GM12878 (cell line): Measurements from ENCODE around the gene KRT7. TPM values are rescaled to one million over a fixed set of nuclear protein-coding genes. Genes with fewer than 3 reads are reported as not detected.

Source experiments
- ATAC-seq: fragments of 200-7000 bp; cut with Tn5 transposase; 3 replicates; pipeline ENCODE4 v1.9.1; 2020; ENCODE audit warnings: mild to moderate bottlenecking, moderate library complexity
- BruUV-seq: library from RNA; stranded (reverse); fragments of 400-500 nt; replicated peaks from 2 replicates; lab custom pipeline; 2021; lab: Mats Ljungman, UMichigan
- CTCF ChIA-PET: fragments of 300-600 bp; sonication (Branson Sonifier 250); formaldehyde crosslinking; extraction: SDS; loops from one replicate; lab custom pipeline; 2021; ENCODE audit warnings: inconsistent platforms; lab: Yijun Ruan, JAX
- POLR2A ChIA-PET: fragments of 350-600 bp; formaldehyde crosslinking; extraction: SDS; loops from one replicate; lab custom pipeline; 2021; ENCODE audit warnings: inconsistent platforms; lab: Charles Lee
- RAD21 ChIA-PET: fragments of 300-600 bp; sonication (Branson Sonifier 250); formaldehyde crosslinking; loops from one replicate; lab custom pipeline; 2023; ENCODE audit warnings: antibody characterized with exemption; ENCODE audit not compliant: unreplicated experiment; lab: Charles Lee
- SMC1A ChIA-PET: fragments of 300-600 bp; sonication (Branson Sonifier 250); formaldehyde crosslinking; loops from one replicate; lab custom pipeline; 2023; ENCODE audit not compliant: unreplicated experiment, uncharacterized antibody; lab: Charles Lee
- DNase-seq: peaks from one replicate; pipeline ENCODE4 v3.0.0-alpha.2; 2011; ENCODE audit warnings: low read depth, low spot score
- FAIRE-seq: peaks from 3 replicates; lab custom pipeline; 2011; peaks lifted over from hg19 to GRCh38; lab: Jason Lieb, UNC
- H2AFZ ChIP-seq: 2 replicates; pipeline ENCODE4 v1.6.0; 2011; ENCODE audit warnings: low read depth, low read length, control low read depth; ENCODE audit not compliant: control insufficient read depth
- H3K27ac ChIP-seq: 2 replicates; pipeline ENCODE4 v1.5.1; 2011; ENCODE audit warnings: control low read depth; ENCODE audit not compliant: control insufficient read depth, insufficient read depth
- H3K27me3 ChIP-seq, 2 experiments: replicated peaks in 1 of 2; 2 replicates each; pipeline versions ENCODE4 v1.6.0 to v1.6.1; 2011; ENCODE audit warnings: low read length in 1 of 2; ENCODE audit not compliant: control insufficient read depth in 2 of 2, insufficient read depth in 2 of 2
- H3K36me3 ChIP-seq, 2 experiments: 2 replicates each; pipeline ENCODE4 v1.5.1; 2011; ENCODE audit warnings: low read length in 1 of 2; ENCODE audit not compliant: control insufficient read depth in 2 of 2, insufficient read depth in 2 of 2
- H3K4me1 ChIP-seq: 2 replicates; pipeline ENCODE4 v1.6.1; 2011; ENCODE audit warnings: mild to moderate bottlenecking, low read length, moderate library complexity, mixed read lengths; ENCODE audit not compliant: control insufficient read depth, insufficient read depth
- H3K4me2 ChIP-seq: 2 replicates; pipeline ENCODE4 v1.6.0; 2011; ENCODE audit warnings: control low read depth; ENCODE audit not compliant: control insufficient read depth, insufficient read depth
- H3K4me3 ChIP-seq: fragments of 200-600 bp; sonication (generic); 2 replicates; pipeline ENCODE4 v1.5.1; 2016
- H3K79me2 ChIP-seq: 2 replicates; pipeline ENCODE4 v1.6.0; 2011; ENCODE audit warnings: low read length; ENCODE audit not compliant: control insufficient read depth, insufficient read depth
- H3K9ac ChIP-seq: 2 replicates; pipeline ENCODE4 v1.8.0; 2011; ENCODE audit warnings: low read length, control low read depth, mixed read lengths; ENCODE audit not compliant: control insufficient read depth, insufficient read depth
- H3K9me3 ChIP-seq: replicated peaks from 3 replicates; pipeline ENCODE4 v1.5.1; 2011; ENCODE audit warnings: mild to moderate bottlenecking, low read length; ENCODE audit not compliant: control insufficient read depth, insufficient read depth
- H4K20me1 ChIP-seq: 2 replicates; pipeline ENCODE4 v1.6.0; 2011; ENCODE audit not compliant: control insufficient read depth, insufficient read depth
- ATF7 ChIP-seq: fragments of 450-650 bp; IDR thresholded peaks from 2 replicates; pipeline ENCODE4 v1.6.1; 2016; ENCODE audit warnings: low read depth, mild to moderate bottlenecking
- BACH1 ChIP-seq: fragments of 450-650 bp; IDR thresholded peaks from 2 replicates; pipeline ENCODE4 v1.6.1; 2017; ENCODE audit warnings: mild to moderate bottlenecking, borderline replicate concordance
- IKZF2 ChIP-seq, 2 experiments: fragments of 450-650 bp; IDR thresholded peaks; 2 replicates each; pipeline ENCODE4 v1.6.1; 2017; ENCODE audit warnings: mild to moderate bottlenecking in 2 of 2, moderate library complexity in 2 of 2
- KAT2A ChIP-seq: conservative IDR thresholded peaks from 2 replicates; pipeline ENCODE4 v1.6.1; 2011; ENCODE audit warnings: low read depth, low read length; ENCODE audit not compliant: control insufficient read depth
- MYB ChIP-seq: fragments of 150-350 bp; IDR thresholded peaks from 2 replicates; pipeline ENCODE4 v1.6.1; 2014; ENCODE audit warnings: mild to moderate bottlenecking, low read depth, low read length, borderline replicate concordance
- NFIC ChIP-seq: IDR thresholded peaks from 2 replicates; pipeline ENCODE4 v1.6.1; 2012; ENCODE audit warnings: low read depth, mild to moderate bottlenecking, inconsistent platforms, low read length, moderate library complexity
- PAX8 ChIP-seq: fragments of 450-650 bp; IDR thresholded peaks from 2 replicates; pipeline ENCODE4 v1.6.1; 2017; ENCODE audit warnings: mild to moderate bottlenecking, moderate library complexity
- POLR2A ChIP-seq: IDR thresholded peaks from 2 replicates; pipeline ENCODE4 v1.6.1; 2011; ENCODE audit warnings: low read depth, mild to moderate bottlenecking, low read length
- POLR2AphosphoS5 ChIP-seq: IDR thresholded peaks from 2 replicates; pipeline ENCODE4 v1.6.1; 2011; ENCODE audit warnings: mild to moderate bottlenecking, low read length, inconsistent platforms
- RB1 ChIP-seq: fragments of 450-650 bp; formaldehyde crosslinking; IDR thresholded peaks from 2 replicates; pipeline ENCODE4 v1.6.1; 2017; ENCODE audit warnings: mild to moderate bottlenecking, borderline replicate concordance
- RBBP5 ChIP-seq: fragments of 200-600 bp; sonication (generic); conservative IDR thresholded peaks from 2 replicates; pipeline ENCODE4 v1.6.1; 2016
- SIX5 ChIP-seq: IDR thresholded peaks from 2 replicates; pipeline ENCODE4 v1.6.1; 2011; ENCODE audit warnings: mild to moderate bottlenecking, low read depth, low read length, moderate library complexity; ENCODE audit not compliant: severe bottlenecking
- STAT1 ChIP-seq: fragments of 450-650 bp; conservative IDR thresholded peaks from 2 replicates; pipeline ENCODE4 v1.6.1; 2014; ENCODE audit warnings: antibody characterized with exemption, mild to moderate bottlenecking
- STAT3 ChIP-seq: IDR thresholded peaks from 2 replicates; pipeline ENCODE4 v1.6.1; 2011; ENCODE audit warnings: low read depth, low read length, improper control_type of control experiment
- SUPT20H ChIP-seq: IDR thresholded peaks from 2 replicates; pipeline ENCODE4 v1.6.1; 2011; ENCODE audit warnings: low read depth, mild to moderate bottlenecking, low read length, moderate library complexity, borderline replicate concordance; ENCODE audit not compliant: control insufficient read depth
- ZNF274 ChIP-seq: IDR thresholded peaks from one replicate; pipeline ENCODE4 v1.8.0; 2011; ENCODE audit not compliant: insufficient read length, insufficient read depth
- WGBS: methylation state at CpG from one replicate; pipeline ENCODE4 v1.1.6; 2016; ENCODE audit warnings: low lambda C conversion rate; ENCODE audit not compliant: insufficient replicate concordance, insufficient coverage; ENCODE audit errors: missing lambda C conversion rate; 5-methylcytosine and 5-hydroxymethylcytosine counted together
- in situ Hi-C: fragments of 300-500 bp; cut with MboI; formaldehyde crosslinking; loops from 9 replicates; pipeline ENCODE4 v1.14.3; 2018; ENCODE audit warnings: mixed read lengths
- intact Hi-C: fragments of 100-400 bp; cut with micrococcal nuclease; formaldehyde crosslinking; loops from one replicate; pipeline ENCODE4 v1.14.2; 2022; ENCODE audit not compliant: unreplicated experiment
- polyA plus RNA-seq, 11 experiments: library from polyadenylated mRNA; depleted of rRNA in 4 of 11; unstranded in 6 of 11; stranded (reverse) in 5 of 11; fragments of >200 nt; fragmentation: Nextera tagmentation in 4 of 11; fragmentation: Illumina TruSeq in 1 of 11; extraction: Ambion mirVana in 4 of 11; extraction: Trizol in 1 of 11; gene quantifications; 1 replicate in 1 of 11; 2 replicates in 10 of 11; pipeline versions ENCODE4 v1.2.1 to v1.2.3, GENCODE V29; 2011 to 2016; ENCODE audit warnings: inconsistent platforms in 2 of 11, missing spikeins in 2 of 11, low read depth in 1 of 11
- total RNA-seq, 4 experiments: library from RNA; depleted of rRNA in 3 of 4; stranded (reverse); fragments of >200 nt in 3 of 4; fragmentation: Illumina TruSeq in 1 of 4; extraction: Trizol in 1 of 4; gene quantifications; 2 replicates each; pipeline versions ENCODE4 v1.2.1 to v1.2.3, GENCODE V29; 2013 to 2021
- TF ChIP-seq, protein P1 (sequence below): fragments of 450-650 bp; formaldehyde crosslinking; IDR thresholded peaks from 2 replicates; pipeline ENCODE4 v1.4.0; 2020; ENCODE audit warnings: mild to moderate bottlenecking, moderate library complexity
- TF ChIP-seq, protein P2 (sequence below): fragments of 450-650 bp; IDR thresholded peaks from 2 replicates; pipeline ENCODE4 v1.6.1; 2017; ENCODE audit warnings: borderline replicate concordance
- TF ChIP-seq, protein P3 (sequence below): fragments of 150-350 bp; IDR thresholded peaks from 2 replicates; pipeline ENCODE4 v1.6.1; 2014; ENCODE audit warnings: mild to moderate bottlenecking, low read depth, low read length

Gene KRT7
- total and polyA plus RNA-seq, 10 of the 15 experiments (the other 5 are each of a cell fraction or from before 2014, with no cell fraction given), result 0.90 to 18.7 (median 4.8) TPM

DNA sequence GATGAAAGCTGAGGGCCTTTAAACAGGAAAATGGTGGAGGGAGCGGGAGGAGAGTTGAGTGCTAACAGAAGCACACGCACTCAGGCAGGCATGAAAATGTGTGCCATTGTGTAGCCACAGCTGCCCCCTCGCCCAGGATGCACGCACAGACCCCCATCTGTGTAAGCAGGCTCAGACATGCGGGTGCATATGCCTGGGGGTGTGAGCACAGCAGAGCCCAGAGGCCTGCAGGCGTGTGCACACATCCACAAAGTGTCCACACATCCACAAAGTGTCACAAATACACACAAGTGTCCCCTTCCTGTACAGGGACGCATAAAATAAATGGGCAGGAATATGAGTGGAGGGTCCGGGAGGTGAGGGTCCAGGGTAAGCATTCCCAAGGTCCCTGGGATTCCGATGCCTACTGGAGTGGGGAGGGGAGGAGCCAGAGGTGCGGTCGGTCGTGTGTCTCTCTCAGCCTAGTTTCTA is 805 bp upstream of the KRT7 start:
- Histone ChIP-seq H3K27ac (no peak overlapping the region), H3K79me2 (no peaks in the 10 kb centered on the region), H3K27me3 (peaks cover 7 to 17% of the 10 kb centered on the region in 2 experiments; a peak in 3 of 4 replicates), H2AFZ (no peak overlapping the region), H3K4me1 (no peaks in the 10 kb centered on the region), H3K4me3 (no peak overlapping the region), H3K9me3 (no peaks in the 10 kb centered on the region), H3K36me3 (no peaks in the 10 kb centered on the region), H3K9ac (no peak overlapping the region), H3K4me2 (no peak overlapping the region), H4K20me1 (no peaks in the 10 kb centered on the region)
- intact Hi-C loops (no loop called here), in situ Hi-C loops (no loop called here)
- ChIA-PET RAD21 (no interaction called here), SMC1A (interaction anchor here (1.2 kb wide), 1 partner anchor 13 kb away, joined by 3 read pairs; no protein-coding TSS in a partner anchor), POLR2A (interaction anchor here (0.6 kb wide), 1 partner anchor 51 kb away, joined by 3 read pairs; no protein-coding TSS in a partner anchor), CTCF (no interaction called here)
- TF ChIP-seq IKZF2 (IDR thresholded peaks at IDR 0.05) (no peak), POLR2A (no peak), NFIC (no peak), POLR2AphosphoS5 (no peak), RB1 (no peak), KAT2A (no peak), SIX5 (no peak), SUPT20H (no peak), PAX8 (no peak), STAT1 (no peak), BACH1 (no peak), STAT3 (no peak), ATF7 (no peak), ZNF274 (no peak), MYB (no peak), RBBP5 (no peak)
- TF ChIP-seq, protein P1, sequence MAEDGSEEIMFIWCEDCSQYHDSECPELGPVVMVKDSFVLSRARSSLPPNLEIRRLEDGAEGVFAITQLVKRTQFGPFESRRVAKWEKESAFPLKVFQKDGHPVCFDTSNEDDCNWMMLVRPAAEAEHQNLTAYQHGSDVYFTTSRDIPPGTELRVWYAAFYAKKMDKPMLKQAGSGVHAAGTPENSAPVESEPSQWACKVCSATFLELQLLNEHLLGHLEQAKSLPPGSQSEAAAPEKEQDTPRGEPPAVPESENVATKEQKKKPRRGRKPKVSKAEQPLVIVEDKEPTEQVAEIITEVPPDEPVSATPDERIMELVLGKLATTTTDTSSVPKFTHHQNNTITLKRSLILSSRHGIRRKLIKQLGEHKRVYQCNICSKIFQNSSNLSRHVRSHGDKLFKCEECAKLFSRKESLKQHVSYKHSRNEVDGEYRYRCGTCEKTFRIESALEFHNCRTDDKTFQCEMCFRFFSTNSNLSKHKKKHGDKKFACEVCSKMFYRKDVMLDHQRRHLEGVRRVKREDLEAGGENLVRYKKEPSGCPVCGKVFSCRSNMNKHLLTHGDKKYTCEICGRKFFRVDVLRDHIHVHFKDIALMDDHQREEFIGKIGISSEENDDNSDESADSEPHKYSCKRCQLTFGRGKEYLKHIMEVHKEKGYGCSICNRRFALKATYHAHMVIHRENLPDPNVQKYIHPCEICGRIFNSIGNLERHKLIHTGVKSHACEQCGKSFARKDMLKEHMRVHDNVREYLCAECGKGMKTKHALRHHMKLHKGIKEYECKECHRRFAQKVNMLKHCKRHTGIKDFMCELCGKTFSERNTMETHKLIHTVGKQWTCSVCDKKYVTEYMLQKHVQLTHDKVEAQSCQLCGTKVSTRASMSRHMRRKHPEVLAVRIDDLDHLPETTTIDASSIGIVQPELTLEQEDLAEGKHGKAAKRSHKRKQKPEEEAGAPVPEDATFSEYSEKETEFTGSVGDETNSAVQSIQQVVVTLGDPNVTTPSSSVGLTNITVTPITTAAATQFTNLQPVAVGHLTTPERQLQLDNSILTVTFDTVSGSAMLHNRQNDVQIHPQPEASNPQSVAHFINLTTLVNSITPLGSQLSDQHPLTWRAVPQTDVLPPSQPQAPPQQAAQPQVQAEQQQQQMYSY (CRISPR knock-in tag), result no peak
- TF ChIP-seq, protein P2, sequence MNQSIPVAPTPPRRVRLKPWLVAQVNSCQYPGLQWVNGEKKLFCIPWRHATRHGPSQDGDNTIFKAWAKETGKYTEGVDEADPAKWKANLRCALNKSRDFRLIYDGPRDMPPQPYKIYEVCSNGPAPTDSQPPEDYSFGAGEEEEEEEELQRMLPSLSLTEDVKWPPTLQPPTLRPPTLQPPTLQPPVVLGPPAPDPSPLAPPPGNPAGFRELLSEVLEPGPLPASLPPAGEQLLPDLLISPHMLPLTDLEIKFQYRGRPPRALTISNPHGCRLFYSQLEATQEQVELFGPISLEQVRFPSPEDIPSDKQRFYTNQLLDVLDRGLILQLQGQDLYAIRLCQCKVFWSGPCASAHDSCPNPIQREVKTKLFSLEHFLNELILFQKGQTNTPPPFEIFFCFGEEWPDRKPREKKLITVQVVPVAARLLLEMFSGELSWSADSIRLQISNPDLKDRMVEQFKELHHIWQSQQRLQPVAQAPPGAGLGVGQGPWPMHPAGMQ, result no peak
- TF ChIP-seq, protein P3, sequence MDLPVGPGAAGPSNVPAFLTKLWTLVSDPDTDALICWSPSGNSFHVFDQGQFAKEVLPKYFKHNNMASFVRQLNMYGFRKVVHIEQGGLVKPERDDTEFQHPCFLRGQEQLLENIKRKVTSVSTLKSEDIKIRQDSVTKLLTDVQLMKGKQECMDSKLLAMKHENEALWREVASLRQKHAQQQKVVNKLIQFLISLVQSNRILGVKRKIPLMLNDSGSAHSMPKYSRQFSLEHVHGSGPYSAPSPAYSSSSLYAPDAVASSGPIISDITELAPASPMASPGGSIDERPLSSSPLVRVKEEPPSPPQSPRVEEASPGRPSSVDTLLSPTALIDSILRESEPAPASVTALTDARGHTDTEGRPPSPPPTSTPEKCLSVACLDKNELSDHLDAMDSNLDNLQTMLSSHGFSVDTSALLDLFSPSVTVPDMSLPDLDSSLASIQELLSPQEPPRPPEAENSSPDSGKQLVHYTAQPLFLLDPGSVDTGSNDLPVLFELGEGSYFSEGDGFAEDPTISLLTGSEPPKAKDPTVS, result no peak
- no TSS peak for BruUV-seq
- WGBS, result 42% methylated on average over 12 of the region's 12 CpGs
- DNase-seq, result no peak
- ATAC-seq, result no peak
- no peak for FAIRE-seq
